ENCODE results near the gene LSM14A.
"Not testable (repeated sequence)": the region's sequence is repeated elsewhere in the genome, so short reads cannot be mapped to it uniquely, and the experiment has no call there.

The LSM14A gene

DNA sequence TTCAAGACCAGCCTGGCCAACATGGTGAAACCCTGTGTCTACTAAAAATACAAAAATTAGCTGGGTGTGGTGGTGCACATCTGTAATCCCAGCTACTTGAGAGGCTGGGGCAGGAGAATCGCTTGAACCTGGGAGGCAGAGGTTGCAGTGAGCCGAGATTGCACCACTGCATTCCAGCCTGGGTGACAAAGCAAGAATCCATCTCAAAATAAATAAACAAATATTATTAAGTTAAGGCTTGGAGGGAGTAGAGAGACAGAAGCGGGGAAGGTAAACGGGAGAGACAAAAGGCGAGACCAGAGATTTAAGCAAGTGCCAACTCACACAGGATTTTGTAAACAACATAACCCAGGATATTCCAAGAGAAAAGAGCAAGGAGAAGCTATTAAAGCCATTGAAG is 12.8 kb upstream of the LSM14A start:
- H3K27ac ChIP-seq (ENCODE audit: low read depth, low read length), result not testable (repeated sequence)
- WGBS, result 88% methylated on average over 4 of the region's 5 CpGs

DNA sequence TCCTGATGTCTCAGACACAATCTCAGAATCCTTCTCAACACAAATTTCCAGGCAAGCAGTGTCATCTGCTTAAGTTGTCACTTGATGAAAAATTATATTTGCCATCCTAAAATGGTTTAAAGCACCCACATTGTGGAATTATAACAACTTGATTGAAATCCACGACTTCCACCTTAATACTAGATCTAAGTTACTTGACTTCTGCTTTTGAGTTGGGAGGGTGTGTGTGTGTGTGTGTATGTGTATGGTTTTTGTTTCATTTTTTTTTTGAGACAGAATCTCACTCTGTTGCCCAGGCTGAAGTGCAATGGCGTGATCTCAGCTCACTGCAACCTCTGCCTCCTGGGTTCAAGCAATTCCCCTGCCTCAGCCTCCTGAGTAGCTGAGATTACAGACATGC is 10.4 kb upstream of the LSM14A start:
- not testable (repeated sequence) for H3K9ac ChIP-seq (ENCODE audit: low read depth, low read length); H3K4me1 ChIP-seq (ENCODE audit: insufficient read depth, low read length); H3K36me3 ChIP-seq (ENCODE audit: insufficient read depth, low read length); H3K27me3 ChIP-seq (ENCODE audit: insufficient read depth, low read length); H3K9me3 ChIP-seq (ENCODE audit: insufficient read depth, low read depth, low read length); H3K4me3 ChIP-seq (ENCODE audit: low read length); H3K27ac ChIP-seq (ENCODE audit: low read depth, low read length)
- WGBS, result 97% methylated on average over 1 of the region's 2 CpGs

More for the DNA sequence above, 12.8 kb upstream of the LSM14A start:
- not testable (repeated sequence) for H3K9ac ChIP-seq (ENCODE audit: low read depth, low read length); H3K4me1 ChIP-seq (ENCODE audit: insufficient read depth, low read length); H3K27me3 ChIP-seq (ENCODE audit: insufficient read depth, low read length); H3K36me3 ChIP-seq (ENCODE audit: insufficient read depth, low read length); H3K4me3 ChIP-seq (ENCODE audit: low read length); H3K9me3 ChIP-seq (ENCODE audit: insufficient read depth, low read depth, low read length)

DNA sequence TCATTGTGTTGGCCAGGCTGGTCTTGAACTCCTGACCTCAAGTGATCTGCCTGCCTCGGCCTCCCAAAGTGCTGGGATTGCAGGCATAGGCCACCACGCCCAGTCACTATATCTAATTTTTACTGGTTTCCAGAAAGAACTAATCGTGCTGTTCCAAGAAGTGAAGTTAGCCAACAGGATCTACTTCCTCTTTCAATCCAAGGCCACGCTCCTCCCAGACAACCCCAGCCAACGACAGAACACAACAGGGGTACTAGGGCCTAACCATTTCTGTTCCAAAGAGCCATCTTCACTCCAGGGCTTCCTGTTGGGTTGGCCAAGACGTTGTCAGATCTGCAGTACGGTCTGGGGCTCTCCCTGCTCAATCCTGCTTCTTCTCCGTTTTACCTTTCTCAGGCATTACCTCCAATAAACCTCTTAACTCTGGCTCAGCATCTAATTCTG is 7.0 kb upstream of the LSM14A start:
- Histone ChIP-seq H3K9ac (ENCODE audit: low read depth, low read length) (no peak overlapping the region), H3K27me3 (ENCODE audit: insufficient read depth, low read length) (no peaks in the 10 kb centered on the region), H3K4me1 (ENCODE audit: insufficient read depth, low read length) (no peaks in the 10 kb centered on the region), H3K4me3 (ENCODE audit: low read length) (no peak overlapping the region), H3K27ac (ENCODE audit: low read depth, low read length) (no peak overlapping the region), H3K36me3 (ENCODE audit: insufficient read depth, low read length) (no peaks in the 10 kb centered on the region), H3K9me3 (ENCODE audit: insufficient read depth, low read depth, low read length) (no peaks in the 10 kb centered on the region)
- 90% methylated on average over 8 of the region's 8 CpGs for WGBS

DNA sequence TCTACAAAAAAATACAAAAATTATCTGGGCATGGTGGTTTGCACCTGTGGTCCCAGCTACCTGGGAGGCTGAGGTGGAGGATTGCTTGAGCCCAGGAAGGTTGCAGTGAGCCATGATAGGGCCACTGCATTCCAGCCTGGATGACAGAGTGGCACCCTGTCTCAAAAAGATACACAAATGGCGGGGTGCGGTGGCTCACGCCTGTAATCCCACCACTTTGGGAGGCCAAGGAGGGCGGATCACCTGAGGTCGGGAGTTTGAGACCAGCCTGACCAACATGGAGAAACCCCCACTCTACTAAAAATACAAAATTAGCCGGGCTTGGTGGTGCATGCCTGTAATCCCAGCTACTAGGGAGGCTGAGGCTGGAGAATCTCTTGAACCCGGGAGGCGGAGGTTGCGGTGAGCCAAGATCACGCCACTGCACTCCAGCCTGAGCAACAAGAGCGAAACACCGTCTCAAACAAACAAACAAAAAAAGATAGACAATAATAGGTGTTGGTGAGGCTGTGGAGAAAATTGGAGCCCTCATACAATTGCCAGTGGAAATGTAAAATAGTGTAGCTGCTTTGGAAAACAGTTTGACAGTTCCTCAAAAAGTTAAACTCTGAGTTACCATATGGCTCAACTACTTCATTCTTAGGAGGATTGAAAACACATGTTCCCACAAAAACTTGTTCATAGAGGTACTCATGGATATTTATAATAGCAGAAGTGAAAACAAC is 2.7 kb upstream of the LSM14A start:
- H3K4me1 ChIP-seq (ENCODE audit: insufficient read depth, low read length), result peaks cover 11% of the 10 kb centered on the region
- 96% methylated on average over 9 of the region's 12 CpGs for WGBS
- not testable (repeated sequence) for H3K27ac ChIP-seq (ENCODE audit: low read depth, low read length); H3K4me3 ChIP-seq (ENCODE audit: low read length); H3K27me3 ChIP-seq (ENCODE audit: insufficient read depth, low read length); H3K9ac ChIP-seq (ENCODE audit: low read depth, low read length); H3K36me3 ChIP-seq (ENCODE audit: insufficient read depth, low read length); H3K9me3 ChIP-seq (ENCODE audit: insufficient read depth, low read depth, low read length)

DNA sequence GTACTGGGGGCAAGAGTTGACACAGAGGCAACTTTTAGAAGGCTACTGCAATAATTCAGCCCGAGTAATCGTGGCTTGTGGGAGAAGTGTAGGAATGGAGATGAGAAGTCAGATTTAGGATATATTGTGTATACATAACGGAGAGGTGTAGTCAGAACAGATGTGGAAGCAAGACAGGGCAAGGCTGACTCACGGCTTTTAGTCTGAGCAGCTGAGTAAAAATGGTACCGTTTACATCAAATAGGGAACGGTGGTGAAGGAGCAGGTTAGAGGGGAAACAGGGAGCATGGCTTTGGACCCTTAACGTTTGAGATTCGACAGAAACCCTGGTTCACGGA is 796 bp upstream of the LSM14A start:
- H3K4me3 ChIP-seq (ENCODE audit: low read length), result peak overlapping the region; percentile 93
- peak overlapping the region; percentile 99 for H3K9ac ChIP-seq (ENCODE audit: low read depth, low read length)
- H3K27ac ChIP-seq (ENCODE audit: low read depth, low read length), result peak overlapping the region; percentile 88
- 60% methylated on average over 9 of the region's 9 CpGs for WGBS
- H3K9me3 ChIP-seq (ENCODE audit: insufficient read depth, low read depth, low read length), result no peaks in the 10 kb centered on the region
- H3K27me3 ChIP-seq (ENCODE audit: insufficient read depth, low read length), result no peaks in the 10 kb centered on the region
- peaks cover 19% of the 10 kb centered on the region for H3K4me1 ChIP-seq (ENCODE audit: insufficient read depth, low read length)
- peaks cover 23% of the 10 kb centered on the region for H3K36me3 ChIP-seq (ENCODE audit: insufficient read depth, low read length)

DNA sequence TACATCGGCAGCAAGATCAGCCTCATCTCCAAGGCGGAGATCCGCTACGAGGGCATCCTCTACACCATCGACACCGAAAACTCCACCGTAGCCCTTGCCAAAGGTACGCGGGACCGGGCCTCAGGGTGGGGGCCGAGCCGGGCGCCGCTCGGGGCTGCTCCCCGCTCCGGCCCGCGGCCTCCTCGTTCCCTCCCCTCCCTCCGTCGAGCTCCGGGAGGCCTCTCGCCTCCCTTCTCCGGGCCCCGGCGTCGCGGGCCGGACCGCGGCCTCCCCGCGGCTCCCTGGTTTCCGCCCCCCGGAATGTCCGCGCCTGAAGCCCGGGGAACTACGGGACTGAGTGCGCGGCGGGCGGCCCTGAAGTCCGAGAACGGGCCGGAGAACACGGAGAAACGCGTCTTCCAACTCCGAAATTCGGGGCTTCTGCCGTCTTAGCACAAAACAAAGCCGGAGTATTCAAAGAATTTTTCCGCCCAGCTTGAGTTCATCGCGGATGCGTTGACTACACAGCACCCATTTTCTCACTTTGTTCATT is 423 bp downstream of the LSM14A start:
- Histone ChIP-seq H3K9ac (ENCODE audit: low read depth, low read length) (peak overlapping the region; percentile 99), H3K9me3 (ENCODE audit: insufficient read depth, low read depth, low read length) (no peaks in the 10 kb centered on the region), H3K4me1 (ENCODE audit: insufficient read depth, low read length) (peaks cover 32% of the 10 kb centered on the region), H3K4me3 (ENCODE audit: low read length) (peak overlapping the region; percentile 93), H3K27ac (ENCODE audit: low read depth, low read length) (peak overlapping the region; percentile 100), H3K27me3 (ENCODE audit: insufficient read depth, low read length) (no peaks in the 10 kb centered on the region), H3K36me3 (ENCODE audit: insufficient read depth, low read length) (peaks cover 30% of the 10 kb centered on the region)
- under 1% methylated on average over 58 of the region's 58 CpGs for WGBS

DNA sequence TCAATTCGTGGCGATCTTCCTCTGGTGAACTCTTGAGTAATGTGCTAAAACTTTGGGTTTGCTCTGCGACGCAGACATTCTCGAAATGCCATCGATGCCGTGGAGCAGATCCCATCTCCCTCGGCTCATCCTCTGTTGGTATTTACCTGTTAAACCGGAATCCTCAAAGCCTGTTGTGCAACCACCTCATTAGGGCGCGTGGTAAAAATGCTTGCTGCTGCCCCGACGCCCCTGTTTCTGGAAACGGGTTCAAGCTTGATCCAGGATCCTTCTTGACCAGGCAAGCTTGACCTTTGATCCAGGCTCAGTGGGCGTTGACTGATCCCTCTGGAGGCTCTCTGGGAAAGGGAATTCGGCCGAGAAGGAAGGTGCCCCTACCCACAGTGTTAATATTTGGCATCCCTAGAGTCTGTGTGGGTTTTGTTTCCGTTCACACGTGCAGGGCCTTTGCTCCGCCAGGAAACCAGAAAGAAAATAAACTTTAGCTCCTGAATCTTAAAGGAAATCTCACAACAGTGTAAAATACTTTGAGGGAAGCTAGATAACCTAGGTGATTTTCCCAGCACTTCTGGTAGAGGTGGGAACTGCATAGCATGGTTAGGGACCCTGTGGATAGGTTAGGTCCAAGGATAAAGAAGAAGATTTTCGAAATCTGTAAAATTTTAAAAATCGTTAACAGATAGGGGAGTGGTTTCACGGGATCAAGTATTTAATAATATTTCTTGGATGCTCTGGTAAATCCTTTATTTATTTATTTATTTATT is 1.1 kb downstream of the LSM14A start:
- H3K4me3 ChIP-seq (ENCODE audit: low read length), result peak overlapping the region; percentile 93
- 5% methylated on average over 23 of the region's 23 CpGs for WGBS
- peaks cover 34% of the 10 kb centered on the region for H3K36me3 ChIP-seq (ENCODE audit: insufficient read depth, low read length)
- peaks cover 37% of the 10 kb centered on the region for H3K4me1 ChIP-seq (ENCODE audit: insufficient read depth, low read length)
- no peaks in the 10 kb centered on the region for H3K9me3 ChIP-seq (ENCODE audit: insufficient read depth, low read depth, low read length)
- H3K27ac ChIP-seq (ENCODE audit: low read depth, low read length), result peak overlapping the region; percentile 100
- no peaks in the 10 kb centered on the region for H3K27me3 ChIP-seq (ENCODE audit: insufficient read depth, low read length)
- H3K9ac ChIP-seq (ENCODE audit: low read depth, low read length), result peak overlapping the region; percentile 99

DNA sequence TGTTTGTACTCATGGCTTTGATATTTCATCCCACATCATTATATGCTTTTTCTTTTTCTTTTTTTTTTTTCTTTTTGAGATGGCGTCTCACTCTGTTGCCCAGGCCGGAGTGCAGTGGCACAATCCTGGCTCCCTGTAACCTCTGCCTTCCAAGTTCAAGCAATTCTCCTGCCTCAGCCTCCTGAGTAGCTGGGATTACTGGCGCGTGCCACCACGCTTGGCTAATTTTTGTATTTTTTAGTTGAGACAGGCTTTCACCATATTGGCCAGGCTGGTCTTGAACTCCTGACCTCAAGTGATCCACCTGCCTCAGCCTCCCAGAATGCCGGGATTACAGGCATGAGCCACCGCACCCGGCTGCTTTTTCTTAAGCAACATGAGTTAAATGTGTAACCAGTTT is 2.9 kb downstream of the LSM14A start:
- Histone ChIP-seq H3K4me1 (ENCODE audit: insufficient read depth, low read length) (peaks cover 40% of the 10 kb centered on the region), H3K4me3 (ENCODE audit: low read length) (0 out of 2 replicates have a peak overlapping the region, but pooled peaks have one; percentile 93), H3K36me3 (ENCODE audit: insufficient read depth, low read length) (peaks cover 49% of the 10 kb centered on the region)
- 94% methylated on average over 6 of the region's 8 CpGs for WGBS
- not testable (repeated sequence) for H3K27ac ChIP-seq (ENCODE audit: low read depth, low read length); H3K9ac ChIP-seq (ENCODE audit: low read depth, low read length); H3K27me3 ChIP-seq (ENCODE audit: insufficient read depth, low read length); H3K9me3 ChIP-seq (ENCODE audit: insufficient read depth, low read depth, low read length)

DNA sequence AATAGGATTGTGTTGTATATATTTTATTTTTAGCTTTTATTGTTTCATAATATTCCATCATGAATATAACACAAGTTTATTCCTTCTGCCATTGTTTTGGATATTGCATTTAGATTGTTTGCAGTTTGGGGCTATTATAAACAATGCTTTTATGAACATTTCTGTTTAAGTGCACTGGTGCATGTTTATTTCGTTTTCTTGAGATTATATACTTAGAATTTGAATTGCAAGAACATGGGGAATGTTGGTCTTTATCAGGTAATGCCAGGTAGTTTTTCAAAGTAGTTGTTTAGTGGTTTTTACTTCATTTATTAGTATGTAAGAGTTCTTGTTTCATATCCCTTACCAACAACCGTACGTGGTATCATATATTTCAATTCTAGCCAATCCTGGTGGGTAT is 4.3 kb downstream of the LSM14A start:
- H3K36me3 ChIP-seq (ENCODE audit: insufficient read depth, low read length), result peaks cover 62% of the 10 kb centered on the region
- WGBS, result 84% methylated on average over 1 of the region's 3 CpGs
- no peaks in the 10 kb centered on the region for H3K9me3 ChIP-seq (ENCODE audit: insufficient read depth, low read depth, low read length)
- H3K4me3 ChIP-seq (ENCODE audit: low read length), result no peak overlapping the region
- H3K27ac ChIP-seq (ENCODE audit: low read depth, low read length), result no peak overlapping the region
- peaks cover 43% of the 10 kb centered on the region for H3K4me1 ChIP-seq (ENCODE audit: insufficient read depth, low read length)
- no peak overlapping the region for H3K9ac ChIP-seq (ENCODE audit: low read depth, low read length)
- no peaks in the 10 kb centered on the region for H3K27me3 ChIP-seq (ENCODE audit: insufficient read depth, low read length)

DNA sequence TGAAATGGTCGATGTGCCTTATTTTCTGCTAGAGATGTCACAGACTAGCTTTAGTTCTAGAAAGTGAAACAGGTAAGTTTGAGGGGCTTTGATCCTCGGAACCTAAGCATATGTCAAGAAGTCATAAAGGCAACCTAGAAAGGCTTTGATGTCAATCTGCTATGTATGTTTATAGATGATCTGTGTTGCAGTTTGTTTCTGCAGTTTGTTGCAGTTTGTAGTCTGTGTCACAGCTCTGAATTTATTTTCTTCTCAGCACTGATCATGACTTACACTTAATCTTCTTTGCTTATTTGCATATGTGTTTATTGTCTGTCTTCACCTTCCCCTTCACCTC is 5.9 kb downstream of the LSM14A start:
- Histone ChIP-seq H3K27ac (ENCODE audit: low read depth, low read length) (no peak overlapping the region), H3K4me1 (ENCODE audit: insufficient read depth, low read length) (peaks cover 41% of the 10 kb centered on the region), H3K9ac (ENCODE audit: low read depth, low read length) (no peak overlapping the region), H3K9me3 (ENCODE audit: insufficient read depth, low read depth, low read length) (no peaks in the 10 kb centered on the region), H3K27me3 (ENCODE audit: insufficient read depth, low read length) (no peaks in the 10 kb centered on the region), H3K4me3 (ENCODE audit: low read length) (no peak overlapping the region), H3K36me3 (ENCODE audit: insufficient read depth, low read length) (peaks cover 62% of the 10 kb centered on the region)
- 91% methylated on average over 2 of the region's 2 CpGs for WGBS

DNA sequence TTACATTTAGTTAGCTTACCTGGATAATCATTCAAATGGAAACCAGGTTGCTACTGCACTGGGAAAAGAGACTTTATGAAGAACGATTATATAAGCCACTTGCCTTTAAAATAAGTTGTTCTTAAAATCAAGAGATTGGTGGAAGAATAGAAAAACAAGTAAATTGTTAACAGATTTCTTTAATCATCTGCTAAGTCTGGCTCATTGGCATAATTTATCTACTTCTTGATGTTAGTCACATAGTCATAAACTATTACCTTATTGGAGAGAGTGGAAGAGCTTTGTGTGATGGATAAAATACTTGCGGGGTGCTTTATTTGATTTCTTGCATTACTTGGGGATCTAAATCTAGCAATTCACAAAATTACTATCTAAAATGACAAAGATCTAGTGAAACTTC is 6.8 kb downstream of the LSM14A start:
- H3K4me1 ChIP-seq (ENCODE audit: insufficient read depth, low read length), result peaks cover 41% of the 10 kb centered on the region
- 100% methylated on average over 1 of the region's 2 CpGs for WGBS
- H3K9ac ChIP-seq (ENCODE audit: low read depth, low read length), result no peak overlapping the region
- H3K36me3 ChIP-seq (ENCODE audit: insufficient read depth, low read length), result peaks cover 61% of the 10 kb centered on the region
- no peaks in the 10 kb centered on the region for H3K9me3 ChIP-seq (ENCODE audit: insufficient read depth, low read depth, low read length)
- no peak overlapping the region for H3K4me3 ChIP-seq (ENCODE audit: low read length)
- H3K27ac ChIP-seq (ENCODE audit: low read depth, low read length), result no peak overlapping the region
- no peaks in the 10 kb centered on the region for H3K27me3 ChIP-seq (ENCODE audit: insufficient read depth, low read length)

Data from HUES64 (cell line).